Keratinocyte (primary cell): Measurements from ENCODE around the gene KIF16B.
A peak's percentile ranks its signal among the peaks of the same experiment; 100 is the strongest.

ENCODE experiments used
- CTCF ChIP-seq, 3 experiments: IDR thresholded peaks in 1 of 3; conservative IDR thresholded peaks in 1 of 3; optimal IDR thresholded peaks in 1 of 3; 2 replicates in 2 of 3; 3 replicates in 1 of 3; pipeline versions ENCODE3 to v1.5.1; 2011; ENCODE audit warnings: low read length in 3 of 3, mild to moderate bottlenecking in 3 of 3, moderate library complexity in 2 of 3, control low read depth in 1 of 3, inconsistent platforms in 1 of 3; ENCODE audit not compliant: insufficient read depth in 2 of 3; ENCODE audit errors: extremely low read depth in 1 of 3
- EZH2 ChIP-seq: IDR thresholded peaks from one replicate; pipeline ENCODE4 v1.6.1; 2012; ENCODE audit warnings: inconsistent platforms, mild to moderate bottlenecking, low read length, moderate library complexity

- TF ChIP-seq CTCF (optimal IDR thresholded peaks at IDR 0.05 in 1 of 3, IDR thresholded peaks at IDR 0.05 in 1 of 3, conservative IDR thresholded peaks at IDR 0.05 in 1 of 3; ENCODE audit: extremely low read depth in 1 of 3, insufficient read depth in 2 of 3, low read length in 3 of 3) (peak; percentile 61 to 74 (median 71)), EZH2 (no peak)
These were observed 139.1 kb downstream of the KIF16B start for GRCh38 chr20:16434062-16434664.
